NCI-H1930 (cell line): ENCODE measurements around the gene DIP2A.
"Not testable (repeated sequence)": the region's sequence is repeated elsewhere in the genome, so short reads cannot be mapped to it uniquely, and the experiment has no call there.

Experiments
- DNase-seq, 2 experiments: peaks; one replicate each; lab custom pipeline; 2025; lab: John Stamatoyannopoulos, UW

DIP2A gene

GRCh38 chr21:46557469-46557868 is 98.8 kb downstream of the DIP2A start:
- no peak for DNase-seq

- DNase-seq = no peak
These were observed 99.3 kb downstream of the DIP2A start for GRCh38 chr21:46557919-46558392.

GRCh38 chr21:46559291-46559983 is 100.7 kb downstream of the DIP2A start:
- no peak for DNase-seq

GRCh38 chr21:46560568-46561444 is 102.1 kb downstream of the DIP2A start:
- DNase-seq = no peak

- no peak for DNase-seq
These were observed 102.9 kb downstream of the DIP2A start for GRCh38 chr21:46561445-46562090.

- DNase-seq = no peak
These were observed 103.8 kb downstream of the DIP2A start for GRCh38 chr21:46562472-46562871.

- no peak for DNase-seq
These were observed 104.4 kb downstream of the DIP2A start for GRCh38 chr21:46562964-46563607.

GRCh38 chr21:46564391-46564790 is 105.7 kb downstream of the DIP2A start:
- no peak for DNase-seq

- no peak for DNase-seq
These were observed 108.7 kb downstream of the DIP2A start for GRCh38 chr21:46567348-46567747.

- DNase-seq = no peak
These were observed 109.9 kb downstream of the DIP2A start for GRCh38 chr21:46568562-46568961.

- DNase-seq = no peak
These were observed 110.4 kb downstream of the DIP2A start for GRCh38 chr21:46569081-46569480.

- DNase-seq = no peak
These were observed 111.4 kb downstream of the DIP2A start for GRCh38 chr21:46570119-46570518.

- DNase-seq = no peak
These were observed 111.9 kb downstream of the DIP2A start for GRCh38 chr21:46570631-46571030.

- DNase-seq = no peak
These were observed 114.2 kb downstream of the DIP2A start for GRCh38 chr21:46572850-46573249.

GRCh38 chr21:46577786-46578185 is 119.1 kb downstream of the DIP2A start:
- DNase-seq = not testable (repeated sequence)

GRCh38 chr21:46579394-46579793 is 120.7 kb downstream of the DIP2A start:
- DNase-seq = not testable (repeated sequence)

GRCh38 chr21:46581780-46582307 is 123.2 kb downstream of the DIP2A start:
- DNase-seq = no peak

- DNase-seq = no peak
These were observed 126.7 kb downstream of the DIP2A start for GRCh38 chr21:46585191-46585953.

GRCh38 chr21:46594276-46594675 is 135.6 kb downstream of the DIP2A start:
- no peak for DNase-seq

GRCh38 chr21:46596201-46596600 is 137.5 kb downstream of the DIP2A start:
- DNase-seq = no peak

- no peak for DNase-seq
These were observed 138.3 kb downstream of the DIP2A start for GRCh38 chr21:46597031-46597430.
